Smooth muscle cell (in vitro differentiated cells): Measurements from ENCODE around the gene HUS1. TPM values are rescaled to one million over a fixed set of nuclear protein-coding genes. Genes with fewer than 3 reads are reported as not detected.
A peak's percentile ranks its signal among the peaks of the same experiment; 100 is the strongest.
"Not testable (repeated sequence)": the region's sequence is repeated elsewhere in the genome, so short reads cannot be mapped to it uniquely, and the experiment has no call there.

Experiments used
- DNase-seq: peaks from one replicate; lab custom pipeline; 2025; ENCODE audit not compliant: unreplicated experiment; lab: John Stamatoyannopoulos, UW
- H2AFZ ChIP-seq: fragments of 200-600 bp; sonication (generic); 2 replicates; pipeline ENCODE4 v1.6.0; 2016; ENCODE audit warnings: antibody characterized with exemption, low read depth, mild to moderate bottlenecking
- H3F3A ChIP-seq: fragments of 200-600 bp; sonication (generic); 2 replicates; pipeline ENCODE4 v1.6.0; 2017; ENCODE audit warnings: antibody characterized with exemption, low read depth
- H3K27ac ChIP-seq: fragments of 200-600 bp; sonication (generic); 2 replicates; pipeline ENCODE4 v1.5.1; 2016; ENCODE audit warnings: low read depth, mild to moderate bottlenecking
- H3K27me3 ChIP-seq: fragments of 200-600 bp; sonication (generic); 2 replicates; pipeline ENCODE4 v1.6.1; 2016; ENCODE audit warnings: low read depth, mild to moderate bottlenecking
- H3K36me3 ChIP-seq: fragments of 200-600 bp; sonication (generic); 2 replicates; pipeline ENCODE4 v1.5.1; 2016; ENCODE audit warnings: low read depth
- H3K4me1 ChIP-seq: fragments of 200-600 bp; sonication (generic); 2 replicates; pipeline ENCODE4 v1.5.1; 2016; ENCODE audit warnings: low read depth
- H3K4me2 ChIP-seq: fragments of 200-600 bp; sonication (generic); 2 replicates; pipeline ENCODE4 v1.6.0; 2016; ENCODE audit warnings: mild to moderate bottlenecking
- H3K4me3 ChIP-seq: fragments of 200-600 bp; sonication (generic); 2 replicates; pipeline ENCODE4 v1.5.1; 2016; ENCODE audit warnings: mild to moderate bottlenecking
- H3K79me2 ChIP-seq: fragments of 200-600 bp; sonication (generic); 2 replicates; pipeline ENCODE4 v1.6.0; 2016; ENCODE audit warnings: low read depth, mild to moderate bottlenecking
- H3K9ac ChIP-seq: fragments of 200-600 bp; sonication (generic); 2 replicates; pipeline ENCODE4 v1.6.0; 2016; ENCODE audit warnings: low read depth
- H3K9me3 ChIP-seq: fragments of 200-600 bp; sonication (generic); replicated peaks from 2 replicates; pipeline ENCODE4 v1.5.1; 2016; ENCODE audit warnings: low read depth
- H4K20me1 ChIP-seq: fragments of 200-600 bp; sonication (generic); 2 replicates; pipeline ENCODE4 v1.6.0; 2016; ENCODE audit warnings: low read depth
- CTCF ChIP-seq: fragments of 200-600 bp; sonication (generic); IDR thresholded peaks from 2 replicates; pipeline ENCODE4 v1.5.1; 2017; ENCODE audit warnings: borderline replicate concordance, mild to moderate bottlenecking, antibody characterized with exemption; ENCODE audit not compliant: insufficient read depth, poor library complexity, severe bottlenecking
- WGBS: methylation state at CpG from one replicate; pipeline ENCODE4 v1.1.7; 2016; ENCODE audit warnings: low lambda C conversion rate; 5-methylcytosine and 5-hydroxymethylcytosine counted together
- polyA plus RNA-seq: library from polyadenylated mRNA; unstranded; fragments of >200 nt; fragmentation: Nextera tagmentation; extraction: Ambion mirVana; gene quantifications from 2 replicates; pipeline ENCODE4 v1.2.1, GENCODE V29; 2016
- total RNA-seq: library from RNA; depleted of rRNA; stranded (reverse); fragments of >200 nt; gene quantifications from 2 replicates; pipeline ENCODE4 v1.2.3, GENCODE V29; 2014

HUS1 gene
- total and polyA plus RNA-seq, 2 experiments from 2014 or later: 13.2 to 35.8 TPM

- no peaks in the 10 kb centered on the region for H3K27me3 ChIP-seq
- H3F3A ChIP-seq: peaks cover 5% of the 10 kb centered on the region
- no peak for DNase-seq
- H2AFZ ChIP-seq: no peak overlapping the region
- peak; percentile 32 for TF ChIP-seq CTCF
- no peaks in the 10 kb centered on the region for H3K9me3 ChIP-seq
- 84% methylated on average over 8 of the region's 8 CpGs for WGBS
- H3K4me2 ChIP-seq: no peak overlapping the region
- H3K79me2 ChIP-seq: no peaks in the 10 kb centered on the region
- H4K20me1 ChIP-seq: no peaks in the 10 kb centered on the region
- no peak overlapping the region for H3K9ac ChIP-seq
- no peak overlapping the region for H3K27ac ChIP-seq
- H3K36me3 ChIP-seq: no peaks in the 10 kb centered on the region
- H3K4me1 ChIP-seq: peaks cover 8% of the 10 kb centered on the region
- no peak overlapping the region for H3K4me3 ChIP-seq
These were observed 9.3 kb upstream of the HUS1 start for GRCh38 chr7:47988496-47989386.

GRCh38 chr7:47982610-47983009 lies 3.2 kb upstream of the HUS1 start:
- Histone ChIP-seq H3K4me1 (peaks cover 8% of the 10 kb centered on the region), H3K4me3 (no peak overlapping the region), H3K27me3 (no peaks in the 10 kb centered on the region), H3K27ac (peak overlapping the region; percentile 21), H3K9ac (no peak overlapping the region), H3K9me3 (no peaks in the 10 kb centered on the region), H2AFZ (no peak overlapping the region), H4K20me1 (no peaks in the 10 kb centered on the region), H3F3A (peaks cover 10% of the 10 kb centered on the region), H3K4me2 (no peak overlapping the region), H3K36me3 (peaks cover 4% of the 10 kb centered on the region), H3K79me2 (peaks cover 9% of the 10 kb centered on the region)
- WGBS: 36% methylated on average over 2 of the region's 2 CpGs
- DNase-seq: no peak
- no peak for TF ChIP-seq CTCF

GRCh38 chr7:47980648-47981047 lies 1.2 kb upstream of the HUS1 start:
- H3K4me1 ChIP-seq, H3K79me2 ChIP-seq, DNase-seq, H3F3A ChIP-seq, H3K27me3 ChIP-seq, H3K9me3 ChIP-seq, H3K9ac ChIP-seq, H3K4me3 ChIP-seq, H3K4me2 ChIP-seq, H4K20me1 ChIP-seq, H3K27ac ChIP-seq: not testable (repeated sequence)
- 98% methylated on average over 5 of the region's 5 CpGs for WGBS
- Histone ChIP-seq H3K36me3 (peaks cover 11% of the 10 kb centered on the region), H2AFZ (peak overlapping the region; percentile 80)

- Histone ChIP-seq H3K4me1 (peaks cover 8% of the 10 kb centered on the region), H3K79me2 (peaks cover 9% of the 10 kb centered on the region), H3K9me3 (no peaks in the 10 kb centered on the region), H4K20me1 (no peaks in the 10 kb centered on the region), H3K27ac (peak overlapping the region; percentile 67), H3F3A (peaks cover 10% of the 10 kb centered on the region), H3K4me3 (peak overlapping the region; percentile 85), H2AFZ (peak overlapping the region; percentile 80), H3K27me3 (no peaks in the 10 kb centered on the region), H3K36me3 (peaks cover 11% of the 10 kb centered on the region), H3K4me2 (peak overlapping the region; percentile 100), H3K9ac (no peak overlapping the region)
- DNase-seq: no peak
- no peak for TF ChIP-seq CTCF
- WGBS: 51% methylated on average over 7 of the region's 7 CpGs
These were observed 392 bp upstream of the HUS1 start for GRCh38 chr7:47979832-47980181.
